ENCODE results near the gene TMEM54. TPM values are rescaled to one million over a fixed set of nuclear protein-coding genes. Genes with fewer than 3 reads are reported as not detected.

Gene TMEM54
- total and polyA plus RNA-seq, 2 experiments from 2014 or later, result 11.2 to 11.7 TPM

DNA sequence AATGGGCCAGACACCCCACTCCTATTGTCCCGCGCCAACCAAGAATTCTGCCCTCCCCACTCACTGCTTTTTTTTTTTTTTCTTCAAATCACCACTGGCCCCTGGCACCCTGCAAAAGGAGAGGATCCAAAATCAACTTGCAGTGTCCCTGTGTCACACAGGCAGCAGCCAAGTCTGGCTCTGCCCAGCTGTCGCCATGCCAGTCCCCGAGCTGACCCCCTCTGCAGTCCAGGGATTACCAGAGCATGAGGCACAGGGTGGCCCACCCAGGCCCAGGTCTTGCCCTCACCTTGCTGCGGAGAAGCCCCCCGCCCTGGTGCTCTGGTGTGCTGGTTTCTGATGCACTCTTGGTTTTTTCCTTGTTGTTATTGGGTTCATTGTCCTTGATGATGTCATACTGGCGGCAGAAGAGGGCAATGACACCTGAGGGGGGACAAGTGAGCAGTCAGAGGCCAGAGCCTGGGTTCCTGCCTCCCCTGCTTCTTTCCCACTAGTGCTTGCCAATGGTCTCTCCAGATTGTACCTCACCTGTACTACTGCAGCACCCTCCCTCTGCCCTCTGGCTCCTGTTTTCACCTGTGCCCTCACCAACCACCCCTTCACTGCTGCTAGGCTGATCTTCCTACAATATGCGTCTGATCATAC lies 36.7 kb downstream of the TMEM54 start:
- H3K4me1 Mint-ChIP-seq, result peaks cover 4% of the 10 kb centered on the region
- DNase-seq (ENCODE audit: low spot score) (no peak), ATAC-seq (no peak)
- H2AFZ ChIP-seq, result no peak overlapping the region
- no peaks in the 10 kb centered on the region for H3K79me2 ChIP-seq (replicated peaks; ENCODE audit: insufficient read depth)
- peaks cover 6% of the 10 kb centered on the region for H3K27me3 Mint-ChIP-seq (ENCODE audit: insufficient read depth, low read depth, poor library complexity)
- peaks cover 13% of the 10 kb centered on the region for H3K27me3 ChIP-seq (ENCODE audit: insufficient read depth)
- no peaks in the 10 kb centered on the region for H3K9me3 Mint-ChIP-seq
- no peak overlapping the region for H3K27ac ChIP-seq (ENCODE audit: low read depth)
- peaks cover 5% of the 10 kb centered on the region; the same call in 2 of the 3 replicates for H3K36me3 Mint-ChIP-seq (ENCODE audit: low read depth)
- H3K4me1 ChIP-seq (ENCODE audit: insufficient read depth), result peaks cover under 1% of the 10 kb centered on the region; the same call in 1 of the 2 replicates
- H3K4me3 ChIP-seq, result no peak overlapping the region
- no peak overlapping the region for H3K27ac Mint-ChIP-seq
- H3K4me2 ChIP-seq, result no peak overlapping the region
- H3F3A ChIP-seq (replicated peaks; ENCODE audit: low read depth), result no peaks in the 10 kb centered on the region
- H4K20me1 ChIP-seq (replicated peaks; ENCODE audit: insufficient read depth), result 0 out of 2 replicates have a peak, but pooled peaks cover 2% of the 10 kb centered on the region
- H3K9me2 ChIP-seq (ENCODE audit: insufficient read depth), result no peaks in the 10 kb centered on the region
- TF ChIP-seq JUNB (IDR thresholded peaks at IDR 0.05; ENCODE audit: unreplicated experiment) (no peak), POLR2AphosphoS5 (IDR thresholded peaks at IDR 0.05; ENCODE audit: low read depth) (no peak), STAT1 (IDR thresholded peaks at IDR 0.05; ENCODE audit: unreplicated experiment) (no peak), NANOG (IDR thresholded peaks at IDR 0.05; ENCODE audit: borderline replicate concordance) (no peak), CREB1 (CRISPR knock-in tag; IDR thresholded peaks at IDR 0.05; ENCODE audit: low read depth) (no peak), ZNF114 (CRISPR knock-in tag; IDR thresholded peaks at IDR 0.05) (no peak), ZNF462 (CRISPR knock-in tag; IDR thresholded peaks at IDR 0.05) (no peak), EZH2 (IDR thresholded peaks at IDR 0.05; ENCODE audit: low read depth, unreplicated experiment) (no peak), REST (IDR thresholded peaks at IDR 0.05; ENCODE audit: unreplicated experiment) (no peak), ZNF331 (CRISPR knock-in tag; IDR thresholded peaks at IDR 0.05; ENCODE audit: low read depth) (no peak), EZH2phosphoT487 (IDR thresholded peaks at IDR 0.05; ENCODE audit: unreplicated experiment) (no peak)
- TF ChIP-seq, protein P1, sequence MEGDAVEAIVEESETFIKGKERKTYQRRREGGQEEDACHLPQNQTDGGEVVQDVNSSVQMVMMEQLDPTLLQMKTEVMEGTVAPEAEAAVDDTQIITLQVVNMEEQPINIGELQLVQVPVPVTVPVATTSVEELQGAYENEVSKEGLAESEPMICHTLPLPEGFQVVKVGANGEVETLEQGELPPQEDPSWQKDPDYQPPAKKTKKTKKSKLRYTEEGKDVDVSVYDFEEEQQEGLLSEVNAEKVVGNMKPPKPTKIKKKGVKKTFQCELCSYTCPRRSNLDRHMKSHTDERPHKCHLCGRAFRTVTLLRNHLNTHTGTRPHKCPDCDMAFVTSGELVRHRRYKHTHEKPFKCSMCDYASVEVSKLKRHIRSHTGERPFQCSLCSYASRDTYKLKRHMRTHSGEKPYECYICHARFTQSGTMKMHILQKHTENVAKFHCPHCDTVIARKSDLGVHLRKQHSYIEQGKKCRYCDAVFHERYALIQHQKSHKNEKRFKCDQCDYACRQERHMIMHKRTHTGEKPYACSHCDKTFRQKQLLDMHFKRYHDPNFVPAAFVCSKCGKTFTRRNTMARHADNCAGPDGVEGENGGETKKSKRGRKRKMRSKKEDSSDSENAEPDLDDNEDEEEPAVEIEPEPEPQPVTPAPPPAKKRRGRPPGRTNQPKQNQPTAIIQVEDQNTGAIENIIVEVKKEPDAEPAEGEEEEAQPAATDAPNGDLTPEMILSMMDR (conservative IDR thresholded peaks at IDR 0.05; ENCODE audit: low read depth in 2 of 2), result no peak
- TF ChIP-seq, protein P2, sequence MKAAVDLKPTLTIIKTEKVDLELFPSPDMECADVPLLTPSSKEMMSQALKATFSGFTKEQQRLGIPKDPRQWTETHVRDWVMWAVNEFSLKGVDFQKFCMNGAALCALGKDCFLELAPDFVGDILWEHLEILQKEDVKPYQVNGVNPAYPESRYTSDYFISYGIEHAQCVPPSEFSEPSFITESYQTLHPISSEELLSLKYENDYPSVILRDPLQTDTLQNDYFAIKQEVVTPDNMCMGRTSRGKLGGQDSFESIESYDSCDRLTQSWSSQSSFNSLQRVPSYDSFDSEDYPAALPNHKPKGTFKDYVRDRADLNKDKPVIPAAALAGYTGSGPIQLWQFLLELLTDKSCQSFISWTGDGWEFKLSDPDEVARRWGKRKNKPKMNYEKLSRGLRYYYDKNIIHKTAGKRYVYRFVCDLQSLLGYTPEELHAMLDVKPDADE (IDR thresholded peaks at IDR 0.05), result no peak
- H3K36me3 ChIP-seq (ENCODE audit: insufficient read depth), result no peaks in the 10 kb centered on the region
- no peak overlapping the region for H3K4me3 Mint-ChIP-seq
